Left renal pelvis (tissue), 4 donors: ENCODE measurements around the gene PRR3. TPM values are rescaled to one million over a fixed set of nuclear protein-coding genes. Genes with fewer than 3 reads are reported as not detected.

ENCODE experiments used
- DNase-seq, 4 donors: peaks; one replicate each; pipeline ENCODE4 v3.0.0-alpha.2; 2013; ENCODE audit warnings: low read depth in 4 of 4, low spot score in 3 of 4
- polyA plus RNA-seq, 4 donors: library from polyadenylated mRNA; unstranded; fragments of 120-200 nt; gene quantifications; one replicate each; pipeline ENCODE4 v1.2.1, GENCODE V29; 2013; ENCODE audit not compliant: insufficient read length in 4 of 4

Gene PRR3
- polyA plus RNA-seq, 4 donors = 30.9 to 36.9 (median 33.2) TPM

GRCh38 chr6:30533460-30534294, 23.4 kb upstream of the PRR3 start:
- no peak for DNase-seq

GRCh38 chr6:30537931-30538330, 19.2 kb upstream of the PRR3 start:
- no peak for DNase-seq

- DNase-seq = peak; percentile 56 to 73 (median 66)
Measured at GRCh38 chr6:30541515-30542403, 15.3 kb upstream of the PRR3 start.

- DNase-seq = no peak
Measured at GRCh38 chr6:30542404-30542725, 14.7 kb upstream of the PRR3 start.

- DNase-seq = no peak
Measured at GRCh38 chr6:30542915-30543314, 14.2 kb upstream of the PRR3 start.

- no peak for DNase-seq
Measured at GRCh38 chr6:30543821-30544220, 13.3 kb upstream of the PRR3 start.

GRCh38 chr6:30544666-30545272, 12.3 kb upstream of the PRR3 start:
- DNase-seq = no peak

- DNase-seq = no peak
Measured at GRCh38 chr6:30547454-30547853, 9.6 kb upstream of the PRR3 start.

GRCh38 chr6:30548375-30548774, 8.7 kb upstream of the PRR3 start:
- no peak for DNase-seq

GRCh38 chr6:30554404-30554803, 2.7 kb upstream of the PRR3 start:
- no peak for DNase-seq

GRCh38 chr6:30554962-30555815, 1.9 kb upstream of the PRR3 start:
- DNase-seq = peak in 2 of 4 donors; percentile 35 to 51

- peak in 2 of 4 donors; percentile 39 to 65 for DNase-seq
Measured at GRCh38 chr6:30555816-30556065, 1.4 kb upstream of the PRR3 start.

GRCh38 chr6:30556066-30556905, 809 bp upstream of the PRR3 start, which contains the start of gene GNL1:
TSS of gene GNL1 (minus strand) at chr6:30556489. CDS start at chr6:30556203, 286 bp downstream.
- DNase-seq = peak; percentile 80 to 87 (median 85)

- no peak for DNase-seq
Measured at GRCh38 chr6:30557683-30557981, 537 bp downstream of the PRR3 start.

- DNase-seq = no peak
Measured at GRCh38 chr6:30560930-30561329, 3.8 kb downstream of the PRR3 start.

- no peak for DNase-seq
Measured at GRCh38 chr6:30562470-30563425, 5.7 kb downstream of the PRR3 start.

GRCh38 chr6:30564114-30564513, 7.0 kb downstream of the PRR3 start:
- DNase-seq = no peak

- DNase-seq = no peak
Measured at GRCh38 chr6:30565772-30566171, 8.7 kb downstream of the PRR3 start.

- DNase-seq = no peak
Measured at GRCh38 chr6:30568245-30568644, 11.2 kb downstream of the PRR3 start.
